Colonic mucosa (tissue), 4 donors: ENCODE data around the gene FRMPD2. TPM values are rescaled to one million over a fixed set of nuclear protein-coding genes. Genes with fewer than 3 reads are reported as not detected.
A peak's percentile ranks its signal among the peaks of the same experiment; 100 is the strongest.

ENCODE experiments used
- DNase-seq: peaks from one replicate; pipeline ENCODE4 v3.0.0-alpha.2; 2020
- H3K27ac ChIP-seq: fragments of 200-600 bp; one replicate; pipeline ENCODE4 v1.8.0; 2021
- H3K27me3 ChIP-seq: fragments of 200-600 bp; one replicate; pipeline ENCODE4 v1.8.0; 2021
- H3K36me3 ChIP-seq: fragments of 200-600 bp; one replicate; pipeline ENCODE4 v1.8.0; 2021
- H3K4me1 ChIP-seq: fragments of 200-600 bp; one replicate; pipeline ENCODE4 v1.8.0; 2021; ENCODE audit warnings: mild to moderate bottlenecking
- H3K4me3 ChIP-seq: fragments of 200-600 bp; one replicate; pipeline ENCODE4 v1.8.0; 2021
- H3K9ac ChIP-seq, 2 donors: one replicate each; pipeline ENCODE4 v1.7.0; 2013; ENCODE audit warnings: control low read depth in 2 of 2, low read depth in 2 of 2, low read length in 2 of 2
- H3K9me3 ChIP-seq: fragments of 200-600 bp; one replicate; pipeline ENCODE4 v1.8.0; 2021
- CTCF ChIP-seq: fragments of 200-600 bp; IDR thresholded peaks from one replicate; pipeline ENCODE4 v1.8.0; 2022; ENCODE audit warnings: antibody characterized with exemption, mild to moderate bottlenecking
- intact Hi-C: fragments of 100-400 bp; cut with DNase I; formaldehyde crosslinking; loops from one replicate; pipeline ENCODE4 v1.14.1; 2022
- total RNA-seq, 2 donors: library from RNA; stranded (reverse); fragmentation: NEBNext Ultra II Directional in 1 of 2; extraction: Animal tissue kit (Norgen Biotek cat#: 25700) in 1 of 2; gene quantifications; one replicate each; pipeline ENCODE4 v1.2.1, GENCODE V29; 2021
- donor health status: healthy.
- donor health status: DM: no; HTN: no; CAD: no.
- donor health status: DM: no; HTN: no; CAD: no.

The FRMPD2 gene
- total RNA-seq, 2 donors from 2014 or later = 0.35 TPM; not detected in 1

- H3K9ac ChIP-seq = no peak overlapping the region
- intact Hi-C loops = no loop called here
- TF ChIP-seq CTCF = no peak
- H3K4me3 ChIP-seq = no peak overlapping the region
- peak; percentile 37 for DNase-seq
- H3K9me3 ChIP-seq = no peaks in the 10 kb centered on the region
- no peak overlapping the region for H3K27ac ChIP-seq
- H3K36me3 ChIP-seq = no peaks in the 10 kb centered on the region
- no peaks in the 10 kb centered on the region for H3K27me3 ChIP-seq
- H3K4me1 ChIP-seq = no peaks in the 10 kb centered on the region
Measured at GRCh38 chr10:48251525-48252353, 22.8 kb downstream of the FRMPD2 start.

- no peaks in the 10 kb centered on the region for H3K36me3 ChIP-seq
- no peak overlapping the region for H3K9ac ChIP-seq
- no peak for DNase-seq
- no peak for TF ChIP-seq CTCF
- no peak overlapping the region for H3K27ac ChIP-seq
- H3K9me3 ChIP-seq = no peaks in the 10 kb centered on the region
- no peaks in the 10 kb centered on the region for H3K27me3 ChIP-seq
- intact Hi-C loops = no loop called here
- no peak overlapping the region for H3K4me3 ChIP-seq
- no peaks in the 10 kb centered on the region for H3K4me1 ChIP-seq
Measured at GRCh38 chr10:48251152-48251524, 23.4 kb downstream of the FRMPD2 start.

GRCh38 chr10:48249763-48250351, 24.6 kb downstream of the FRMPD2 start:
- Histone ChIP-seq H3K36me3 (no peaks in the 10 kb centered on the region), H3K27me3 (no peaks in the 10 kb centered on the region), H3K4me3 (no peak overlapping the region), H3K9me3 (no peaks in the 10 kb centered on the region), H3K9ac (no peak overlapping the region), H3K4me1 (no peaks in the 10 kb centered on the region), H3K27ac (no peak overlapping the region)
- intact Hi-C loops = no loop called here
- DNase-seq = no peak
- TF ChIP-seq CTCF = no peak

DNA sequence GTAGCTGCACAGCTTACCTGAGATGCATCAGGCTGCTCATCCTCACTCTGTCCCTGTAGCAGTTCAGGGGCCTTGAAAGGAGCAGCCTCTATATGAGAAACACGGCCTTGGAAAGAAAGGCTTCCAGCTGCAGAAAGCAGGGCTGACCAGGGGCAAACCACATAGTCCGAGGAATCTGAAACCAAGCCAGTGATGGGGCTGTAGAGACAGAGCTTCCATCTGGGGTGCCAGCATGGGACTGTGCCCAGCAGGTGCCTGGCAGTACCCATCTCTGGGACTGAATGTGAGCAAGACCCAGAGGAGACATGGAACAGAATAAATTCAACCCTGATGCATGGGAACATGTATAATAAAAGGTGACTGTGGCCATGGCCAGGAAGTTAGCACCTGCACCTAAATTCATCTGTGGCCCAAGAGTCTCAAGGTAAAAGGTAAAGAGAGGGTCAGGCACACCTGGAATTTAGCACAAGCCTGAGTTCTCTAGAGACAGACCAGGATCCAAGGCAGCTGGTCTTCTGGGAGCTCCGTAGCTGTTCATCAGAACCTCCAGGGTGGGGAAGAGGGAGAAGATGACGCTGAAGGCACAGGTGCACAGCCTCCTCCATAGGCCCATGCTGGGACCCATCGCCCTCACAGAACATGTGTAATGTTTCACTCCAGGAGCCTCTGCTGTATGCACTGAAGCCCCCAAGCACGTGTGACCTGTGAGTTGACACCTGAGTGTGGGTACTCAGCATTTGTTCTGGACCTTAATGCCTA, 25.3 kb downstream of the FRMPD2 start:
- Histone ChIP-seq H3K27ac (no peak overlapping the region), H3K36me3 (no peaks in the 10 kb centered on the region), H3K9ac (no peak overlapping the region), H3K27me3 (no peaks in the 10 kb centered on the region), H3K4me3 (no peak overlapping the region), H3K9me3 (no peaks in the 10 kb centered on the region), H3K4me1 (no peaks in the 10 kb centered on the region)
- TF ChIP-seq CTCF = no peak
- intact Hi-C loops = no loop called here
- DNase-seq = no peak

GRCh38 chr10:48248462-48248861, 26.0 kb downstream of the FRMPD2 start:
- no peak for TF ChIP-seq CTCF
- intact Hi-C loops = no loop called here
- H3K9me3 ChIP-seq = no peaks in the 10 kb centered on the region
- DNase-seq = no peak
- H3K36me3 ChIP-seq = no peaks in the 10 kb centered on the region
- no peaks in the 10 kb centered on the region for H3K4me1 ChIP-seq
- H3K27ac ChIP-seq = no peak overlapping the region
- H3K9ac ChIP-seq = no peak overlapping the region
- H3K27me3 ChIP-seq = no peaks in the 10 kb centered on the region
- no peak overlapping the region for H3K4me3 ChIP-seq
